Measurements from ENCODE around the gene NELL2.

Gene NELL2

DNA sequence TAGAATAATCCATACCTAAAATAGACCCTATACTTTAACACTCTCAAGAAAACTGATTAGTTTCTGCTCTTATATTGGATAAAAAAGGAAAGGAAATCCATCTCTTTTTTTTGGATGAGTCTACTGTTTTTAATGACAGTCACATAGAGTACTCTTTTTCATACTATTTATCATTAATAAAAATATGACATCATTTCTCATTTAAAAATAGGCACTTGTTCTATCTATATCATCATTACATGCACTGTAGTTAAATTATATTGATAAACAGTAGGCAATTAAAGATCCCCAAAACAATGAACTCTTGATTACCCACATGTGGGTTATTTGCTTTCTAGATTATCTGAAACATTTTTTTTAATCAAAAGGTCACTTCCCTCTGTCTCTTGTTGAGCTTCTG is 338.8 kb downstream of the NELL2 start:
- H3K27ac ChIP-seq, result no peak overlapping the region
- TF ChIP-seq, protein P1, sequence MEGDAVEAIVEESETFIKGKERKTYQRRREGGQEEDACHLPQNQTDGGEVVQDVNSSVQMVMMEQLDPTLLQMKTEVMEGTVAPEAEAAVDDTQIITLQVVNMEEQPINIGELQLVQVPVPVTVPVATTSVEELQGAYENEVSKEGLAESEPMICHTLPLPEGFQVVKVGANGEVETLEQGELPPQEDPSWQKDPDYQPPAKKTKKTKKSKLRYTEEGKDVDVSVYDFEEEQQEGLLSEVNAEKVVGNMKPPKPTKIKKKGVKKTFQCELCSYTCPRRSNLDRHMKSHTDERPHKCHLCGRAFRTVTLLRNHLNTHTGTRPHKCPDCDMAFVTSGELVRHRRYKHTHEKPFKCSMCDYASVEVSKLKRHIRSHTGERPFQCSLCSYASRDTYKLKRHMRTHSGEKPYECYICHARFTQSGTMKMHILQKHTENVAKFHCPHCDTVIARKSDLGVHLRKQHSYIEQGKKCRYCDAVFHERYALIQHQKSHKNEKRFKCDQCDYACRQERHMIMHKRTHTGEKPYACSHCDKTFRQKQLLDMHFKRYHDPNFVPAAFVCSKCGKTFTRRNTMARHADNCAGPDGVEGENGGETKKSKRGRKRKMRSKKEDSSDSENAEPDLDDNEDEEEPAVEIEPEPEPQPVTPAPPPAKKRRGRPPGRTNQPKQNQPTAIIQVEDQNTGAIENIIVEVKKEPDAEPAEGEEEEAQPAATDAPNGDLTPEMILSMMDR (conservative IDR thresholded peaks at IDR 0.05), result no peak

DNA sequence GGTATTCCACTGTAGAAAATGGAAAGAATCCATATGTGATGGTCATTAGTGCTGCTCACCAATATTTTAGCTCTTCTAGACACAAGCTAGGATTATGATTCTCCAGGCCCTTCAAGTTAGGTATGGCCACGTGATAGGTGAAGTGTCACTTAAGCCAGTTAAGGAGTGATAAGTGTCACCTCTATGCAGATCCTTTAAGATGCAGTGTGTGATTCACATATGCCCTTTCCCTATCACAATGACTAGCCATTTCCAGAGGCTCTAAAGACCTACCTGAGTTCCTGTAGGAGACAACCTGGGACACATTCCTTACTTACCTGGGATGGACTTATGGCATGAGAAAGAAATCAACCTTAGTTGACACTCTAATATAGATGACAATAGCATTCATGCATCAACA is 343.2 kb downstream of the NELL2 start:
- no peak overlapping the region for H3K27ac ChIP-seq
- TF ChIP-seq, protein P1 (conservative IDR thresholded peaks at IDR 0.05), result no peak

DNA sequence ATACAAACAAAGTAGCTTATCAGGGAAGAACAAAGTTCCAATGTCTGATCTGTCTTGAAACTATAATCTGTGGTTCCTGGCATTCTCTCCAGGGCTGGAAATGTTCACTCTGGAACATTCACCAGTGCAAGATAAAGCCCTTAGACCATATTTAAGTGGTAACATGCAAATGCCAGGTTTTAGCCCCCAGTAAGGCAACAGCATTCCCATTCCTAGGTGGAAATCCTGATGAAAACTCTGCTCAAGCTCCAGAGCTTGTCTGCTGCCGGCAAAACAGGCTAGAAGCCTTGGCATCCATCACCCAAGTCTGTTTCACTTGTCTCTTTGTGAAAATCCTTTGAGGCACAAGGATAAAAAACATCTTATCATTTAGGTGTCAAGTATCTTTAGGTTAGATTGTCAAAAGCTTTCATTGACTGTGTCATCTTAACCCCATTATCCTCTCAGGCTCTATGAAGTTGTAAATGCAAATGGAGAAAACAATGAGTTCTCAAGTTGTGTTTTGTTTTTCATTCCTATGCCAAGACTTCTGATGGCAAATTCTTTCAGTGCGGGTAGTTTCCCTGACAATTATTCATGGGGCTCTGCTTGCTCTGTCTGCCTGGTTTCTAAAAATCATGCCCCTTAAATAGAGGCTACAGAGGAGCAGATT is 344.7 kb downstream of the NELL2 start:
- H3K27ac ChIP-seq, result no peak overlapping the region
- TF ChIP-seq, protein P1 (conservative IDR thresholded peaks at IDR 0.05), result no peak

DNA sequence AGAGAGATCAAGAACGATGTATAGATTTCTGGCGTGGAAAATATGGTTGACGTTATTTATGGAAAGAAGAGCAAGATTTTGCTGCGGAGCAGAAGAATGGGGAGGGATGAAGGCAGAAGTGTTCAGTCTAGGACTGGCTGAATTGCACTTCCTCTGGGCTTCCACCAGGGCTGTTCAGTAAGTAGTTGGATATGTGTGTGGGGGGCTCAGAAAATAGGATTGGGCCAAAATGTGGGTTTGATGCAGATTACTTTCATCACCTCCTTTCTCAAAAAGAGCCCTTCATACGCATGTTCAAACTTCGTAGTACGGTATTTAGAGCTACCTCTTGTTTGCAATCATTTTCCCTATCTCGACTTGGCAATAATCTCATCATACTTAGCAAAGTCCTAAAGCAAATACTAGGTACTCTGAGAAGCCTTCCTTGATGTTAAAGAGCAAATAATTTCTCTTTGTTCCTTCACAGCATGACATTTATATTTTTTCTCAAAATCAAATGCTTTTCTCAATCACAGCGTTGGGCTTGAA is 349.4 kb downstream of the NELL2 start:
- TF ChIP-seq, protein P1 (conservative IDR thresholded peaks at IDR 0.05), result 0 out of 2 replicates have a peak, but pooled peaks have one; percentile 14
- no peak overlapping the region for H3K27ac ChIP-seq

DNA sequence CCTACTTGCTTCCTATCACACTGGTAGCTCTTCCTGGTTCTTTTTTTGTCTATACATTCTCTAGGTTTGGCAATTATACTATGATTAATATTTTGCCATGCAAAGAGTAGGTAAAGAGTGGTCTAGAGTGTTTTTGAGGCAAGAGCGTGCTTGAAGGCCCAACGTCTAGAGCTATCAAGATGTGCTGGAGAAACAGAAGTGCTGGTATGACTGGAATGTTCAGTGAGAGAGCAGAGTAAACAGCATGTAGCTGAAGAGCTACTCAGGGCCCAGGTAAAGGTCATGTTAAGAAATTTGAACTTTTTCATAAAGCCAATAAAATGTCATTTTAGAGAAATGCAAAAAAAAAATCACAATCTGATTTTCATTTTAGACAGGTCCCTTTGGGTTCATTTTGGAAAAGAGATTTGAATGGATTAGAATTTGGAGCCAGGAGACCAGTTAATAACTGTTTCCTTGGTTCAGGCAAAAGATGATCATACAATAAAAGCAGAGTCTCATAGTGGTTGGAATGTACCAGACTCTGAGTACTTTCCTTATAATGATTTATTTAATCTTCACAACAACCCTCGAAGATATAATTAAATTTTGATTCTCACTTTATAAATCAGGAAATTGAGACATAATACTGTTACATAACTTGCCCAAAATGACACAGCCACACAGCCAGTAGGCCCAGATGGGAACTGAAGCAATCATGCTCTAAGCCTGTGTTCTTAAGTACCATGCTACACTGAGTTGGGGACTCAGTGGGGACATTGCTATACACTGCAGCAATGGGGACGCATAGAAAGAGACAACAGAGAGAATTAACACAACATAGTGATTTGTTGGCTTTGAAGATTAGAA is 350.1 kb downstream of the NELL2 start:
- H3K27ac ChIP-seq, result no peak overlapping the region

DNA sequence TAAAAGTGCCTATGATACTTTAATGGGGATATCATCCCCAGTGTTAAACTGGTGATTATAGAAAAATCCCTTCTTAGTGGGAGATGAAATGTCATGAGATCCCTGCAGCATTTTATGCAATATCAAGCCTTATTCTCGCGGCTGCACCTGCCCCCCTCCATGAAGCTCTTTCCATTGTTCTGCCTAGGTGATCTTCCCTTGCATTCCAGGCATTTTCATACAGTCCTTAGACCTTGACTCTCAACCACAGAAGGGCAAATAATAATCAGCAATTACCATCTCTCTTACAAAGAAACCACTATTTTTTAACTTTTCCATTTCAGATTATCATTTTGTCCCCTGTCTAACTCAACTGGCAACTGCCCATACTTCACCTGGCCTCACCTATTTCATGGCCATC is 352.3 kb downstream of the NELL2 start:
- TF ChIP-seq, protein P1 (conservative IDR thresholded peaks at IDR 0.05), result no peak
- H3K27ac ChIP-seq, result no peak overlapping the region

More for the DNA sequence above, 350.1 kb downstream of the NELL2 start:
- TF ChIP-seq, protein P1 (conservative IDR thresholded peaks at IDR 0.05), result no peak

DNA sequence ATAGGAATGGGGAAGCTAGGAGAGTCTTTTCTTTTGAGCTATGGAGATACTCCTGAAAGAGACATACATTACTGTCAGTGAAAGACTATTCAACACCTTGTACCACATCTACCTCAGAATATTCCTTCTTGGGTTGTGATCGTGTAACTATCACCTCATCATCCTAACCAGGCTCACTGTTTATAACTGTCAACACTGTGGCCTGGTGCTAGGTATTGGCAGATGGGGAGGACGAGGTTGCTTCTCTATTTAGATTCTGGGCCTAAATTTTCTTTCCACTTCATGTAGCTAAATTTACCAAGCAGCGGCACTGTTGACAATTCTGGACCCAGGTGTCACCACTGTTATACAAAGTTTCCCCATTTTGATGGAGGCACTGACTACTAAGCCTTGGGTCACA is 354.4 kb downstream of the NELL2 start:
- no peak overlapping the region for H3K27ac ChIP-seq
- TF ChIP-seq, protein P1 (conservative IDR thresholded peaks at IDR 0.05), result no peak

All from VCaP (cell line).